Chondrocyte (in vitro differentiated cells): Measurements from ENCODE around the gene CCDC179. TPM values are rescaled to one million over a fixed set of nuclear protein-coding genes. Genes with fewer than 3 reads are reported as not detected.

Experiments used
- DNase-seq: peaks from one replicate; pipeline ENCODE4 v3.0.0; 2021; ENCODE audit warnings: mixed read lengths, low spot score
- H3K27ac Mint-ChIP-seq: one replicate; pipeline ENCODE4 v1.8.0; 2021; ENCODE audit warnings: mild to moderate bottlenecking, moderate library complexity, mixed read lengths; ENCODE audit not compliant: unreplicated experiment
- H3K27me3 Mint-ChIP-seq: 2 replicates; pipeline ENCODE4 v1.8.0; 2021; ENCODE audit warnings: low read depth, mixed read lengths
- H3K36me3 Mint-ChIP-seq: 2 replicates; pipeline ENCODE4 v1.8.0; 2021; ENCODE audit warnings: low read depth, mixed read lengths
- H3K4me1 Mint-ChIP-seq: 2 replicates; pipeline ENCODE4 v1.8.0; 2021; ENCODE audit warnings: low read depth, mild to moderate bottlenecking, mixed read lengths
- H3K4me3 Mint-ChIP-seq: one replicate; pipeline ENCODE4 v1.8.0; 2021; ENCODE audit warnings: mild to moderate bottlenecking, moderate library complexity, mixed read lengths; ENCODE audit not compliant: unreplicated experiment
- H3K9me3 Mint-ChIP-seq: 2 replicates; pipeline ENCODE4 v1.8.0; 2021; ENCODE audit warnings: low read depth, mixed read lengths
- CTCF ChIP-seq: fragments of 200-600 bp; sonication (generic); IDR thresholded peaks from 2 replicates; pipeline ENCODE4 v1.5.0; 2021; ENCODE audit warnings: antibody characterized with exemption, mild to moderate bottlenecking, moderate library complexity
- total RNA-seq: library from RNA; stranded (reverse); gene quantifications from 3 replicates; pipeline ENCODE4 v1.2.1, GENCODE V29; 2021

The CCDC179 gene
- total RNA-seq, 1 donor from 2014 or later, result not detected

DNA sequence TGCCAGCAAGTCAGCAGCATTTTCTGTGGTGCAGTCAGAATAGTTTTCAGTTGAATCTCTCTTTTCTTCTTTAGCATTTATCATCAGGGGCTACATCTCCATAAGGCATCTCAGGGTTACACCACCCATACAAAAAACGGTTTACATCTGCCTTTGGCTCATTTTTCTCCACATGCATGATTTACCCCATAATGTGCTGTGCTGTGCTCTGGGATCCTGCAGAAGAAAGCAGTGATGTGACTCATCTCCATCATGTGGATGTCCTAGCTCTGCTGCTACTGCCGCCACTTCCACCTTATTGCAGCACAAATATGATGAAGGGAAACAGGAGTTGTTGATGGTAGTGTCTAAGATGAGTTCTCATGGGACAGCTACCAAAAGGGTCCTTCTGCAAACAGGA, 30.0 kb upstream of the CCDC179 start:
- DNase-seq, result no peak
- H3K27ac Mint-ChIP-seq, result no peak overlapping the region
- peaks cover 16% of the 10 kb centered on the region for H3K9me3 Mint-ChIP-seq

GRCh38 chr11:22884217-22884616, 23.9 kb upstream of the CCDC179 start:
- no peak for TF ChIP-seq CTCF
- Mint-ChIP-seq H3K27me3 (no peaks in the 10 kb centered on the region), H3K36me3 (peaks cover 5% of the 10 kb centered on the region), H3K4me3 (no peak overlapping the region), H3K4me1 (peaks cover 42% of the 10 kb centered on the region), H3K9me3 (peaks cover 5% of the 10 kb centered on the region), H3K27ac (peak overlapping the region; percentile 64)
- DNase-seq, result no peak

More for the DNA sequence above, 30.0 kb upstream of the CCDC179 start:
- Mint-ChIP-seq H3K4me1 (peaks cover 2% of the 10 kb centered on the region), H3K36me3 (peaks cover 3% of the 10 kb centered on the region), H3K4me3 (no peak overlapping the region), H3K27me3 (no peaks in the 10 kb centered on the region)
- TF ChIP-seq CTCF, result no peak

- Mint-ChIP-seq H3K4me3 (no peak overlapping the region), H3K4me1 (peaks cover 65% of the 10 kb centered on the region), H3K9me3 (peaks cover 5% of the 10 kb centered on the region), H3K36me3 (peaks cover 3% of the 10 kb centered on the region), H3K27me3 (no peaks in the 10 kb centered on the region), H3K27ac (peak overlapping the region; percentile 87)
- TF ChIP-seq CTCF, result no peak
- DNase-seq, result no peak
Observed at GRCh38 chr11:22879630-22880029, 19.4 kb upstream of the CCDC179 start.

GRCh38 chr11:22878604-22879003, 18.3 kb upstream of the CCDC179 start:
- Mint-ChIP-seq H3K9me3 (peaks cover 3% of the 10 kb centered on the region), H3K27me3 (peaks cover 3% of the 10 kb centered on the region), H3K36me3 (peaks cover 3% of the 10 kb centered on the region), H3K27ac (no peak overlapping the region), H3K4me3 (no peak overlapping the region), H3K4me1 (peaks cover 55% of the 10 kb centered on the region)
- TF ChIP-seq CTCF, result no peak
- DNase-seq, result no peak

GRCh38 chr11:22878039-22878438, 17.8 kb upstream of the CCDC179 start:
- Mint-ChIP-seq H3K4me3 (no peak overlapping the region), H3K4me1 (peaks cover 53% of the 10 kb centered on the region), H3K36me3 (peaks cover 3% of the 10 kb centered on the region), H3K9me3 (peaks cover 3% of the 10 kb centered on the region), H3K27ac (no peak overlapping the region), H3K27me3 (peaks cover 3% of the 10 kb centered on the region)
- no peak for TF ChIP-seq CTCF
- DNase-seq, result no peak
